Trophoblast cell (in vitro differentiated cells and primary cell): Measurements from ENCODE around the gene KREMEN2.
A peak's percentile ranks its signal among the peaks of the same experiment; 100 is the strongest.

Experiments used
- DNase-seq, 2 donors: peaks; one replicate each; pipeline ENCODE4 v3.0.0-alpha.2; 2016
- H2AFZ ChIP-seq: 2 replicates; pipeline ENCODE4 v1.6.1; 2013; ENCODE audit warnings: low read length, moderate library complexity, mild to moderate bottlenecking; ENCODE audit not compliant: insufficient read depth, poor library complexity
- H2AK5ac ChIP-seq: 2 replicates; pipeline ENCODE4 v1.6.1; 2013; ENCODE audit warnings: mild to moderate bottlenecking, low read length
- H2BK120ac ChIP-seq: 2 replicates; pipeline ENCODE4 v1.6.1; 2013; ENCODE audit warnings: low read length, mild to moderate bottlenecking, moderate library complexity; ENCODE audit not compliant: insufficient read depth, poor library complexity
- H2BK12ac ChIP-seq: 2 replicates; pipeline ENCODE4 v1.6.1; 2013; ENCODE audit warnings: mild to moderate bottlenecking, low read length, moderate library complexity
- H2BK5ac ChIP-seq: 2 replicates; pipeline ENCODE4 v1.6.1; 2013; ENCODE audit warnings: low read length, low read depth, moderate library complexity, mild to moderate bottlenecking; ENCODE audit not compliant: poor library complexity
- H3K14ac ChIP-seq: 2 replicates; pipeline ENCODE4 v1.6.1; 2013; ENCODE audit warnings: mild to moderate bottlenecking, low read length
- H3K18ac ChIP-seq: 2 replicates; pipeline ENCODE4 v1.6.1; 2013; ENCODE audit warnings: mild to moderate bottlenecking, low read length
- H3K23ac ChIP-seq: 2 replicates; pipeline ENCODE4 v1.6.1; 2013; ENCODE audit warnings: low read length
- H3K27ac ChIP-seq: 2 replicates; pipeline ENCODE4 v1.5.1; 2013; ENCODE audit warnings: low read depth, mild to moderate bottlenecking, inconsistent platforms, low read length, moderate library complexity
- H3K27me3 ChIP-seq: 2 replicates; pipeline ENCODE4 v1.6.1; 2013; ENCODE audit warnings: inconsistent platforms, mild to moderate bottlenecking, low read length, moderate library complexity; ENCODE audit not compliant: insufficient read depth
- H3K36me3 ChIP-seq, 2 experiments: 1 replicate in 1 of 2; 2 replicates in 1 of 2; pipeline ENCODE4 v1.6.1; 2013; ENCODE audit warnings: low read length in 2 of 2, mild to moderate bottlenecking in 2 of 2, moderate library complexity in 1 of 2; ENCODE audit not compliant: insufficient read depth in 2 of 2, control insufficient read depth in 1 of 2
- H3K4ac ChIP-seq: 2 replicates; pipeline ENCODE4 v1.6.1; 2013; ENCODE audit warnings: low read depth, mild to moderate bottlenecking, low read length, moderate library complexity
- H3K4me1 ChIP-seq, 2 experiments: 1 replicate in 1 of 2; 2 replicates in 1 of 2; pipeline ENCODE4 v1.6.1; 2013; ENCODE audit warnings: low read length in 2 of 2, mild to moderate bottlenecking in 2 of 2, moderate library complexity in 1 of 2; ENCODE audit not compliant: insufficient read depth in 2 of 2, control insufficient read depth in 1 of 2
- H3K4me2 ChIP-seq: 2 replicates; pipeline ENCODE4 v1.6.1; 2013; ENCODE audit warnings: inconsistent platforms, mild to moderate bottlenecking, low read length, moderate library complexity
- H3K4me3 ChIP-seq: 2 replicates; pipeline ENCODE4 v1.5.1; 2013; ENCODE audit warnings: mild to moderate bottlenecking, low read depth, low read length, inconsistent platforms
- H3K79me1 ChIP-seq: one replicate; pipeline ENCODE4 v1.6.1; 2013; ENCODE audit warnings: low read length
- H3K79me2 ChIP-seq: 2 replicates; pipeline ENCODE4 v1.6.1; 2013; ENCODE audit warnings: low read length, mild to moderate bottlenecking; ENCODE audit not compliant: control insufficient read depth, insufficient read depth, poor library complexity
- H3K9ac ChIP-seq: 2 replicates; pipeline ENCODE4 v1.6.1; 2013; ENCODE audit warnings: mild to moderate bottlenecking, low read length
- H3K9me3 ChIP-seq: 2 replicates; pipeline ENCODE4 v1.6.1; 2013; ENCODE audit warnings: low read depth, mild to moderate bottlenecking, control low read depth, inconsistent platforms, low read length; ENCODE audit not compliant: insufficient read depth
- H4K12ac ChIP-seq: 2 replicates; pipeline ENCODE4 v1.6.1; 2013; ENCODE audit warnings: low read depth, mild to moderate bottlenecking, low read length, moderate library complexity
- H4K8ac ChIP-seq: 2 replicates; pipeline ENCODE4 v1.6.1; 2013; ENCODE audit warnings: low read depth, mild to moderate bottlenecking, low read length, moderate library complexity
- H4K91ac ChIP-seq: one replicate; pipeline ENCODE4 v1.6.1; 2013; ENCODE audit warnings: low read depth, mild to moderate bottlenecking, low read length, moderate library complexity
- WGBS: extraction: QIAGEN DNeasy Blood & Tissue Kit; methylation state at CpG from one replicate; pipeline ENCODE4 v1.1.7; 2013; ENCODE audit warnings: missing lambda C conversion rate; ENCODE audit not compliant: insufficient read length, insufficient coverage; ENCODE audit errors: extremely low coverage; 5-methylcytosine and 5-hydroxymethylcytosine counted together

Gene KREMEN2

GRCh38 chr16:2963074-2963722 lies 877 bp upstream of the KREMEN2 start:
- H2BK12ac ChIP-seq: no peak overlapping the region
- H3K14ac ChIP-seq: no peak overlapping the region
- no peaks in the 10 kb centered on the region for H3K9me3 ChIP-seq
- no peak overlapping the region for H2BK120ac ChIP-seq
- H2AK5ac ChIP-seq: no peak overlapping the region
- peaks cover 7 to 17% of the 10 kb centered on the region in 2 experiments for H3K4me1 ChIP-seq
- no CpG with 5 or more reads among the region's 40 CpGs for WGBS
- H3K9ac ChIP-seq: no peak overlapping the region
- H3K36me3 ChIP-seq: no peaks in the 10 kb centered on the region
- H3K18ac ChIP-seq: no peak overlapping the region
- peaks cover 2% of the 10 kb centered on the region for H3K79me1 ChIP-seq
- no peak overlapping the region for H3K27ac ChIP-seq
- H2BK5ac ChIP-seq: no peak overlapping the region
- no peak overlapping the region for H4K12ac ChIP-seq
- peaks cover 3% of the 10 kb centered on the region for H3K27me3 ChIP-seq
- DNase-seq: no peak
- H3K4me2 ChIP-seq: peak overlapping the region; percentile 90
- H3K4me3 ChIP-seq: peak overlapping the region; percentile 41
- no peak overlapping the region for H4K91ac ChIP-seq
- no peak overlapping the region for H3K4ac ChIP-seq
- no peak overlapping the region for H4K8ac ChIP-seq
- H2AFZ ChIP-seq: peak overlapping the region; percentile 38
- no peaks in the 10 kb centered on the region for H3K79me2 ChIP-seq
- H3K23ac ChIP-seq: no peak overlapping the region

GRCh38 chr16:2964475-2965336 lies 631 bp downstream of the KREMEN2 start:
- Histone ChIP-seq H3K4me3 (peak overlapping the region; percentile 64), H2BK5ac (no peak overlapping the region), H2AK5ac (no peak overlapping the region), H3K9ac (no peak overlapping the region), H3K36me3 (no peaks in the 10 kb centered on the region), H2BK120ac (no peak overlapping the region), H3K79me2 (peaks cover 2% of the 10 kb centered on the region), H3K23ac (no peak overlapping the region), H2AFZ (peak overlapping the region; percentile 11), H4K12ac (no peak overlapping the region), H3K27me3 (peaks cover 3% of the 10 kb centered on the region), H3K18ac (peak overlapping the region; percentile 19), H3K9me3 (no peaks in the 10 kb centered on the region), H2BK12ac (no peak overlapping the region), H4K8ac (no peak overlapping the region), H3K79me1 (peaks cover 5% of the 10 kb centered on the region), H4K91ac (peak overlapping the region; percentile 14), H3K4me2 (peak overlapping the region; percentile 90), H3K14ac (no peak overlapping the region), H3K27ac (no peak overlapping the region), H3K4ac (no peak overlapping the region), H3K4me1 (peaks cover 12 to 25% of the 10 kb centered on the region in 2 experiments)
- peak; percentile 65 to 75 for DNase-seq
- no CpG with 5 or more reads among the region's 68 CpGs for WGBS

GRCh38 chr16:2966043-2966807 lies 2.1 kb downstream of the KREMEN2 start:
- Histone ChIP-seq H3K14ac (no peak overlapping the region), H2BK12ac (no peak overlapping the region), H3K4me1 (peaks cover 20 to 37% of the 10 kb centered on the region in 2 experiments), H4K8ac (no peak overlapping the region), H3K27ac (no peak overlapping the region), H2AFZ (no peak overlapping the region), H2BK5ac (no peak overlapping the region), H3K4me2 (no peak overlapping the region), H4K12ac (no peak overlapping the region), H3K9me3 (no peaks in the 10 kb centered on the region), H3K18ac (no peak overlapping the region), H2AK5ac (no peak overlapping the region), H3K9ac (no peak overlapping the region), H3K79me1 (peaks cover 7% of the 10 kb centered on the region), H2BK120ac (no peak overlapping the region), H3K27me3 (peaks cover 3% of the 10 kb centered on the region), H3K4me3 (no peak overlapping the region), H3K79me2 (peaks cover 2% of the 10 kb centered on the region), H4K91ac (no peak overlapping the region), H3K36me3 (peaks cover 0 to 2% of the 10 kb centered on the region in 2 experiments), H3K4ac (no peak overlapping the region), H3K23ac (no peak overlapping the region)
- no peak for DNase-seq
- no CpG with 5 or more reads among the region's 39 CpGs for WGBS

- Histone ChIP-seq H3K27me3 (peaks cover 3% of the 10 kb centered on the region), H4K91ac (no peak overlapping the region), H3K4ac (no peak overlapping the region), H3K4me1 (peaks cover 20 to 37% of the 10 kb centered on the region in 2 experiments), H3K9ac (no peak overlapping the region), H3K23ac (no peak overlapping the region), H3K14ac (no peak overlapping the region), H2BK120ac (no peak overlapping the region), H2AK5ac (no peak overlapping the region), H4K8ac (no peak overlapping the region), H3K79me2 (peaks cover 2% of the 10 kb centered on the region), H3K4me2 (no peak overlapping the region), H3K79me1 (peaks cover 7% of the 10 kb centered on the region), H3K4me3 (no peak overlapping the region), H3K9me3 (no peaks in the 10 kb centered on the region), H2AFZ (no peak overlapping the region), H4K12ac (no peak overlapping the region), H3K27ac (no peak overlapping the region), H3K18ac (no peak overlapping the region), H2BK12ac (no peak overlapping the region), H3K36me3 (peaks cover 3 to 5% of the 10 kb centered on the region in 2 experiments), H2BK5ac (no peak overlapping the region)
- no CpG with 5 or more reads among the region's 46 CpGs for WGBS
- peak in 1 of 2 donors; percentile 36 for DNase-seq
These were observed 2.7 kb downstream of the KREMEN2 start for GRCh38 chr16:2966808-2967191.
